Astrocyte (in vitro differentiated cells and primary cell): ENCODE measurements around the gene SON. TPM values are rescaled to one million over a fixed set of nuclear protein-coding genes. Genes with fewer than 3 reads are reported as not detected.

ENCODE experiments used
- DNase-seq: peaks from one replicate; pipeline ENCODE4 v3.0.0-alpha.2; 2010; ENCODE audit warnings: low read depth
- FAIRE-seq: peaks from 2 replicates; lab custom pipeline; 2011; peaks lifted over from hg19 to GRCh38; lab: Jason Lieb, UNC
- H2AFZ ChIP-seq: 2 replicates; pipeline ENCODE4 v1.6.0; 2012; ENCODE audit warnings: low read depth, low read length, inconsistent platforms
- H3K27ac ChIP-seq: 2 replicates; pipeline ENCODE4 v1.5.1; 2011; ENCODE audit warnings: low read depth, low read length, inconsistent platforms
- H3K27me3 ChIP-seq: 2 replicates; pipeline ENCODE4 v1.6.0; 2011; ENCODE audit warnings: low read length, inconsistent platforms; ENCODE audit not compliant: insufficient read depth
- H3K36me3 ChIP-seq: 2 replicates; pipeline ENCODE4 v1.5.1; 2011; ENCODE audit warnings: low read length, inconsistent platforms; ENCODE audit not compliant: insufficient read depth
- H3K4me1 ChIP-seq: 2 replicates; pipeline ENCODE4 v1.5.1; 2011; ENCODE audit warnings: low read length, inconsistent platforms; ENCODE audit not compliant: insufficient read depth
- H3K4me2 ChIP-seq: 2 replicates; pipeline ENCODE4 v1.6.0; 2012; ENCODE audit warnings: low read length, inconsistent platforms
- H3K4me3 ChIP-seq: 2 replicates; pipeline ENCODE4 v1.5.1; 2011; ENCODE audit warnings: low read depth, mild to moderate bottlenecking, low read length, inconsistent platforms; ENCODE audit not compliant: insufficient read depth
- H3K79me2 ChIP-seq: 2 replicates; pipeline ENCODE4 v1.6.0; 2012; ENCODE audit warnings: mild to moderate bottlenecking, low read length, inconsistent platforms; ENCODE audit not compliant: insufficient read depth
- H3K9ac ChIP-seq: 2 replicates; pipeline ENCODE4 v1.6.0; 2012; ENCODE audit warnings: mild to moderate bottlenecking, low read length, inconsistent platforms
- H3K9me3 ChIP-seq: 2 replicates; pipeline ENCODE4 v1.5.1; 2012; ENCODE audit warnings: low read depth, mild to moderate bottlenecking, low read length, inconsistent platforms; ENCODE audit not compliant: insufficient read depth
- H4K20me1 ChIP-seq: 2 replicates; pipeline ENCODE4 v1.6.0; 2012; ENCODE audit warnings: low read length, inconsistent platforms; ENCODE audit not compliant: insufficient read depth
- H3K27ac Mint-ChIP-seq: one replicate; pipeline ENCODE4 v1.8.0; 2021; ENCODE audit warnings: mild to moderate bottlenecking, mixed read lengths; ENCODE audit not compliant: unreplicated experiment
- H3K27me3 Mint-ChIP-seq: one replicate; pipeline ENCODE4 v1.8.0; 2021; ENCODE audit warnings: low read depth, mixed read lengths; ENCODE audit not compliant: unreplicated experiment
- H3K36me3 Mint-ChIP-seq: one replicate; pipeline ENCODE4 v1.8.0; 2021; ENCODE audit warnings: low read depth, mixed read lengths; ENCODE audit not compliant: unreplicated experiment
- H3K4me1 Mint-ChIP-seq: one replicate; pipeline ENCODE4 v1.8.0; 2021; ENCODE audit warnings: low read depth, mixed read lengths; ENCODE audit not compliant: unreplicated experiment
- H3K4me3 Mint-ChIP-seq: one replicate; pipeline ENCODE4 v1.8.0; 2021; ENCODE audit warnings: mild to moderate bottlenecking, moderate library complexity, mixed read lengths; ENCODE audit not compliant: unreplicated experiment
- H3K9me3 Mint-ChIP-seq: one replicate; pipeline ENCODE4 v1.8.0; 2021; ENCODE audit warnings: mild to moderate bottlenecking, mixed read lengths; ENCODE audit not compliant: unreplicated experiment
- CTCF ChIP-seq: IDR thresholded peaks from 2 replicates; pipeline ENCODE4 v1.5.1; 2011; ENCODE audit warnings: low read depth, mild to moderate bottlenecking, inconsistent platforms, low read length, moderate library complexity; ENCODE audit not compliant: insufficient read depth
- EZH2 ChIP-seq: IDR thresholded peaks from 2 replicates; pipeline ENCODE4 v1.6.1; 2012; ENCODE audit warnings: mild to moderate bottlenecking, low read length, inconsistent platforms; ENCODE audit not compliant: insufficient read depth
- total RNA-seq: library from RNA; stranded (reverse); gene quantifications from 2 replicates; pipeline ENCODE4 v1.2.1, GENCODE V29; 2021

Gene SON
- total RNA-seq, 1 donor from 2014 or later: 290 TPM

- Histone ChIP-seq H3K27me3 (no peaks in the 10 kb centered on the region), H2AFZ (no peak overlapping the region), H4K20me1 (no peaks in the 10 kb centered on the region), H3K79me2 (no peaks in the 10 kb centered on the region), H3K36me3 (peaks cover 38% of the 10 kb centered on the region), H3K27ac (no peak overlapping the region), H3K4me2 (no peak overlapping the region), H3K4me1 (no peaks in the 10 kb centered on the region), H3K9ac (no peak overlapping the region), H3K9me3 (no peaks in the 10 kb centered on the region), H3K4me3 (no peak overlapping the region)
- H3K27ac Mint-ChIP-seq: no peak overlapping the region
- TF ChIP-seq EZH2 (no peak), CTCF (no peak)
- no peak for DNase-seq
- no peaks in the 10 kb centered on the region for H3K27me3 Mint-ChIP-seq
- H3K9me3 Mint-ChIP-seq: no peaks in the 10 kb centered on the region
- peaks cover 7% of the 10 kb centered on the region for H3K36me3 Mint-ChIP-seq
- FAIRE-seq: no peak
- no peak overlapping the region for H3K4me3 Mint-ChIP-seq
- no peaks in the 10 kb centered on the region for H3K4me1 Mint-ChIP-seq
Observed at GRCh38 chr21:33522953-33523349, 19.9 kb upstream of the SON start.

- Histone ChIP-seq H3K27ac (no peak overlapping the region), H3K4me1 (no peaks in the 10 kb centered on the region), H3K9me3 (no peaks in the 10 kb centered on the region), H2AFZ (no peak overlapping the region), H3K79me2 (no peaks in the 10 kb centered on the region), H3K4me2 (no peak overlapping the region), H3K4me3 (no peak overlapping the region), H4K20me1 (no peaks in the 10 kb centered on the region), H3K27me3 (no peaks in the 10 kb centered on the region), H3K36me3 (peaks cover 61% of the 10 kb centered on the region), H3K9ac (no peak overlapping the region)
- no peaks in the 10 kb centered on the region for H3K27me3 Mint-ChIP-seq
- FAIRE-seq (no peak), DNase-seq (no peak)
- H3K4me1 Mint-ChIP-seq: no peaks in the 10 kb centered on the region
- H3K27ac Mint-ChIP-seq: no peak overlapping the region
- no peaks in the 10 kb centered on the region for H3K9me3 Mint-ChIP-seq
- peaks cover 11% of the 10 kb centered on the region for H3K36me3 Mint-ChIP-seq
- no peak overlapping the region for H3K4me3 Mint-ChIP-seq
- TF ChIP-seq CTCF (no peak), EZH2 (no peak)
Observed at GRCh38 chr21:33531007-33531406, 11.8 kb upstream of the SON start.

GRCh38 chr21:33537212-33537611, 5.6 kb upstream of the SON start:
- no peak overlapping the region for H3K27ac ChIP-seq
- peaks cover 6% of the 10 kb centered on the region for H3K4me1 Mint-ChIP-seq
- H3K79me2 ChIP-seq: peaks cover 47% of the 10 kb centered on the region
- no peak overlapping the region for H3K4me3 ChIP-seq
- H3K36me3 Mint-ChIP-seq: peaks cover 15% of the 10 kb centered on the region
- DNase-seq: no peak
- no peaks in the 10 kb centered on the region for H3K9me3 Mint-ChIP-seq
- H3K27me3 Mint-ChIP-seq: no peaks in the 10 kb centered on the region
- H3K9me3 ChIP-seq: no peaks in the 10 kb centered on the region
- no peak for FAIRE-seq
- H3K4me1 ChIP-seq: peaks cover 3% of the 10 kb centered on the region
- H3K27me3 ChIP-seq: no peaks in the 10 kb centered on the region
- H3K4me3 Mint-ChIP-seq: no peak overlapping the region
- no peak overlapping the region for H2AFZ ChIP-seq
- no peak overlapping the region for H3K4me2 ChIP-seq
- no peak overlapping the region for H3K9ac ChIP-seq
- TF ChIP-seq CTCF (no peak), EZH2 (no peak)
- H3K36me3 ChIP-seq: peaks cover 33% of the 10 kb centered on the region
- no peaks in the 10 kb centered on the region for H4K20me1 ChIP-seq
- H3K27ac Mint-ChIP-seq: no peak overlapping the region
